ENCODE results near the gene TACSTD2. TPM values are rescaled to one million over a fixed set of nuclear protein-coding genes. Genes with fewer than 3 reads are reported as not detected.
"Not testable (repeated sequence)": the region's sequence is repeated elsewhere in the genome, so short reads cannot be mapped to it uniquely, and the experiment has no call there.

TACSTD2 gene
- total RNA-seq, 1 experiment from 2014 or later, result not detected

DNA sequence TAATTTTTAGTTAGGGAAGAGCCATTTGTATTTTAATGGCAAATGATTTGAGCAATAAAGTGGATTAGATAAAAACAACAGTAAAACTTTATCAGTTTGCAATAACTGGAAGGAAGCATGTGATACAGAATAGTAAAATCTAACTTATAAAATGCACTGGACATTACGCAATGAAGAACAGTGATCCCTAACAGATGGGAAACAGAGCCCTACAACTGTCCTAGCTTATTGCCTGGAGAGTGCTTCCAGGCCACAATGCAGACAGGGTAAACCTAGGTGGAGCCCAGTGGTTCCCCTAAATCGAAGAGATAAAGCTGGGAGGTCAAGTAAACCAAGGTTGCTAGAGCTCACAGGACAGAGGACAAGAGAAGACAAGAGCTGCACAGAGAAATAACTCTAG, 37.5 kb downstream of the TACSTD2 start:
- Histone ChIP-seq H3K4me3 (ENCODE audit: low read depth, low read length, poor library complexity, severe bottlenecking) (no peak overlapping the region), H3K27me3 (replicated peaks; ENCODE audit: insufficient read depth, low read depth, low read length, poor library complexity) (no peaks in the 10 kb centered on the region), H3K36me3 (ENCODE audit: insufficient read depth, low read length, poor library complexity, severe bottlenecking) (no peaks in the 10 kb centered on the region), H3K27ac (ENCODE audit: low read depth, low read length, poor library complexity, severe bottlenecking) (no peak overlapping the region), H3K9me3 (ENCODE audit: low read depth, low read length, poor library complexity, severe bottlenecking) (no peaks in the 10 kb centered on the region), H3K4me1 (ENCODE audit: insufficient read depth, low read length, poor library complexity, severe bottlenecking) (peaks cover 11% of the 10 kb centered on the region)
- CTCF ChIA-PET, result interaction anchor here (0.6 kb wide), 1 partner anchor 65 kb away, joined by 4 read pairs; no protein-coding TSS in a partner anchor
- no TSS peak for BruUV-seq (replicated peaks)
- POLR2A ChIA-PET (ENCODE audit: low non-redundant PET), result no interaction called here
- TF ChIP-seq EZH2 (IDR thresholded peaks at IDR 0.05; ENCODE audit: borderline replicate concordance, low read depth, low read length, poor library complexity, severe bottlenecking), result no peak
- TF ChIP-seq, protein P1, sequence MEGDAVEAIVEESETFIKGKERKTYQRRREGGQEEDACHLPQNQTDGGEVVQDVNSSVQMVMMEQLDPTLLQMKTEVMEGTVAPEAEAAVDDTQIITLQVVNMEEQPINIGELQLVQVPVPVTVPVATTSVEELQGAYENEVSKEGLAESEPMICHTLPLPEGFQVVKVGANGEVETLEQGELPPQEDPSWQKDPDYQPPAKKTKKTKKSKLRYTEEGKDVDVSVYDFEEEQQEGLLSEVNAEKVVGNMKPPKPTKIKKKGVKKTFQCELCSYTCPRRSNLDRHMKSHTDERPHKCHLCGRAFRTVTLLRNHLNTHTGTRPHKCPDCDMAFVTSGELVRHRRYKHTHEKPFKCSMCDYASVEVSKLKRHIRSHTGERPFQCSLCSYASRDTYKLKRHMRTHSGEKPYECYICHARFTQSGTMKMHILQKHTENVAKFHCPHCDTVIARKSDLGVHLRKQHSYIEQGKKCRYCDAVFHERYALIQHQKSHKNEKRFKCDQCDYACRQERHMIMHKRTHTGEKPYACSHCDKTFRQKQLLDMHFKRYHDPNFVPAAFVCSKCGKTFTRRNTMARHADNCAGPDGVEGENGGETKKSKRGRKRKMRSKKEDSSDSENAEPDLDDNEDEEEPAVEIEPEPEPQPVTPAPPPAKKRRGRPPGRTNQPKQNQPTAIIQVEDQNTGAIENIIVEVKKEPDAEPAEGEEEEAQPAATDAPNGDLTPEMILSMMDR (conservative IDR thresholded peaks at IDR 0.05; ENCODE audit: low read depth, low read length), result no peak
- intact Hi-C loops (cut with micrococcal nuclease; ENCODE audit: unreplicated experiment), result no loop called here
- DNase-seq (ENCODE audit: low spot score), result no peak

DNA sequence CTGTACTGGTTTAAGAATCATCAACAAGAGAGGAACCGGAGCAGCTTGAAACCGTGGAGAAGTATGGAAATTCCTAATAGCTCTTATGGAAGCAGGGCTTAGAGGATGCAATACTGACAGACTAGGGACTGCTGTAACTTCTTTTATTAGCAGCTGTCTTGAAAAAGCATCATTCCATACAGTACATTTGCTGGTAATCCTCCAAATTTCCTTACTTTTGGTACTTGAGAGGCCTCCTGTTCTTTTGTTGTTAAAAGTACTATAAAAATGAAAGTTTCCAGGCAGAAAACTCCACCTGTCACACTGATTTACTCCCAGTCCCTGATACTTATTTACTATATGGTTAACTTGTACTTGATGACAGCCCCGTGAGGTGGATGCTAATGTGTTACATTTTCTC, 38.2 kb downstream of the TACSTD2 start:
- Histone ChIP-seq H3K4me3 (ENCODE audit: low read depth, low read length, poor library complexity, severe bottlenecking) (no peak overlapping the region), H3K36me3 (ENCODE audit: insufficient read depth, low read length, poor library complexity, severe bottlenecking) (no peaks in the 10 kb centered on the region), H3K27ac (ENCODE audit: low read depth, low read length, poor library complexity, severe bottlenecking) (no peak overlapping the region), H3K4me1 (ENCODE audit: insufficient read depth, low read length, poor library complexity, severe bottlenecking) (peaks cover 11% of the 10 kb centered on the region), H3K9me3 (ENCODE audit: low read depth, low read length, poor library complexity, severe bottlenecking) (no peaks in the 10 kb centered on the region), H3K27me3 (replicated peaks; ENCODE audit: insufficient read depth, low read depth, low read length, poor library complexity) (no peaks in the 10 kb centered on the region)
- DNase-seq (ENCODE audit: low spot score), result no peak
- no TSS peak for BruUV-seq (replicated peaks)
- ChIA-PET POLR2A (ENCODE audit: low non-redundant PET) (no interaction called here), CTCF (no interaction called here)
- intact Hi-C loops (cut with micrococcal nuclease; ENCODE audit: unreplicated experiment), result no loop called here
- no peak for TF ChIP-seq EZH2 (IDR thresholded peaks at IDR 0.05; ENCODE audit: borderline replicate concordance, low read depth, low read length, poor library complexity, severe bottlenecking)
- TF ChIP-seq, protein P1 (conservative IDR thresholded peaks at IDR 0.05; ENCODE audit: low read depth, low read length), result no peak

DNA sequence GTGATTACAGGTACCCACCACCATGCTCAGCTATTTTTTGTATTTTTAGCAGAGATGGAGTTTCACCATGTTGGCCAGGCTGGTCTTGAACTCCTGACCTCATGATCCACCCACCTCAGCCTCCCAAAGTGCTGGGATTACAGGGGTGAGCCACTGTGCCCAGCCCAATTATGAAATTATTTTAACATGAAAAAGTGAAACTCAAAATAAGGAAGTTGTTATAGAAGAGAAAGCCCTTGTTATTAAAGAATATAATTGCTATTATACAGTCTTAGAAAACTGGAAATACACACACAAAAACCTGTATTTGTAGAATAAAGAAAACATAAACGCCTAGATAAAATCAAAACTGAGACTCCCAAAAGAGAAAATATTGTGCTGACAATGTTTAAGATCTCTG, 45.2 kb downstream of the TACSTD2 start:
- H3K4me1 ChIP-seq (ENCODE audit: insufficient read depth, low read length, poor library complexity, severe bottlenecking); intact Hi-C loops (cut with micrococcal nuclease; ENCODE audit: unreplicated experiment); BruUV-seq (replicated peaks); CTCF ChIA-PET; POLR2A ChIA-PET (ENCODE audit: low non-redundant PET); H3K27me3 ChIP-seq (replicated peaks; ENCODE audit: insufficient read depth, low read depth, low read length, poor library complexity); DNase-seq (ENCODE audit: low spot score); H3K9me3 ChIP-seq (ENCODE audit: low read depth, low read length, poor library complexity, severe bottlenecking); H3K4me3 ChIP-seq (ENCODE audit: low read depth, low read length, poor library complexity, severe bottlenecking); H3K27ac ChIP-seq (ENCODE audit: low read depth, low read length, poor library complexity, severe bottlenecking); H3K36me3 ChIP-seq (ENCODE audit: insufficient read depth, low read length, poor library complexity, severe bottlenecking): not testable (repeated sequence)

DNA sequence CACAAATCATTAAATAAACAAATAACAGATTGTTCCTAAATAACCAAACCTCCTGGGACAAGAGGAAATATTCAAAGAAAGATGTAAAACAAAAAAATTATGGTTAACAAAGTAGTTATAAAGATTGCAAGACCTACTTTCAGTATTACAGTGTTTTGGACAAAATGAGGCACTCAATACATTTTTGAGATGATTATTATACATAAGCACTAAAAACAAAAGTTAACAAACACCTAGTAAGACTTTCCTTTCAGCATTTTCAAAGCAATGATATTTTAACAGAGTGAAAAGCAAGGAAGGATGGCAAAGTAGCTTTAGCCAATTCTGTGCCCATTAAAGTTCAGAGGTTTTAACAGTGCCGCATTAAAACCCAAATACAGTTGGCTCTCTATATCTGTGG, 47.8 kb downstream of the TACSTD2 start:
- Histone ChIP-seq H3K36me3 (ENCODE audit: insufficient read depth, low read length, poor library complexity, severe bottlenecking) (no peaks in the 10 kb centered on the region), H3K4me1 (ENCODE audit: insufficient read depth, low read length, poor library complexity, severe bottlenecking) (no peaks in the 10 kb centered on the region), H3K27me3 (replicated peaks; ENCODE audit: insufficient read depth, low read depth, low read length, poor library complexity) (no peaks in the 10 kb centered on the region), H3K4me3 (ENCODE audit: low read depth, low read length, poor library complexity, severe bottlenecking) (no peak overlapping the region), H3K9me3 (ENCODE audit: low read depth, low read length, poor library complexity, severe bottlenecking) (no peaks in the 10 kb centered on the region), H3K27ac (ENCODE audit: low read depth, low read length, poor library complexity, severe bottlenecking) (no peak overlapping the region)
- intact Hi-C loops (cut with micrococcal nuclease; ENCODE audit: unreplicated experiment), result no loop called here
- ChIA-PET CTCF (no interaction called here), POLR2A (ENCODE audit: low non-redundant PET) (no interaction called here)
- no TSS peak for BruUV-seq (replicated peaks)
- TF ChIP-seq, protein P1 (conservative IDR thresholded peaks at IDR 0.05; ENCODE audit: low read depth, low read length), result no peak
- TF ChIP-seq EZH2 (IDR thresholded peaks at IDR 0.05; ENCODE audit: borderline replicate concordance, low read depth, low read length, poor library complexity, severe bottlenecking), result no peak
- no peak for DNase-seq (ENCODE audit: low spot score)
